HEK293 (cell line): Measurements from ENCODE around the gene PRDX3.

ENCODE experiments used
- BCL6B ChIP-seq: fragments of 450-650 bp; formaldehyde crosslinking; IDR thresholded peaks from 2 replicates; pipeline ENCODE4 v1.5.1; 2017; ENCODE audit warnings: missing biosample characterization, missing genetic modification characterization
- ZNF292 ChIP-seq: fragments of 450-650 bp; formaldehyde crosslinking; IDR thresholded peaks from 2 replicates; pipeline ENCODE4 v1.5.1; 2016; ENCODE audit warnings: low read depth, missing biosample characterization, missing genetic modification characterization, borderline replicate concordance
- TF ChIP-seq, protein P1 (sequence below): fragments of 450-650 bp; formaldehyde crosslinking; IDR thresholded peaks from 2 replicates; pipeline ENCODE4 v1.5.1; 2016; ENCODE audit warnings: missing biosample characterization, missing genetic modification characterization

- TF ChIP-seq, protein P1, sequence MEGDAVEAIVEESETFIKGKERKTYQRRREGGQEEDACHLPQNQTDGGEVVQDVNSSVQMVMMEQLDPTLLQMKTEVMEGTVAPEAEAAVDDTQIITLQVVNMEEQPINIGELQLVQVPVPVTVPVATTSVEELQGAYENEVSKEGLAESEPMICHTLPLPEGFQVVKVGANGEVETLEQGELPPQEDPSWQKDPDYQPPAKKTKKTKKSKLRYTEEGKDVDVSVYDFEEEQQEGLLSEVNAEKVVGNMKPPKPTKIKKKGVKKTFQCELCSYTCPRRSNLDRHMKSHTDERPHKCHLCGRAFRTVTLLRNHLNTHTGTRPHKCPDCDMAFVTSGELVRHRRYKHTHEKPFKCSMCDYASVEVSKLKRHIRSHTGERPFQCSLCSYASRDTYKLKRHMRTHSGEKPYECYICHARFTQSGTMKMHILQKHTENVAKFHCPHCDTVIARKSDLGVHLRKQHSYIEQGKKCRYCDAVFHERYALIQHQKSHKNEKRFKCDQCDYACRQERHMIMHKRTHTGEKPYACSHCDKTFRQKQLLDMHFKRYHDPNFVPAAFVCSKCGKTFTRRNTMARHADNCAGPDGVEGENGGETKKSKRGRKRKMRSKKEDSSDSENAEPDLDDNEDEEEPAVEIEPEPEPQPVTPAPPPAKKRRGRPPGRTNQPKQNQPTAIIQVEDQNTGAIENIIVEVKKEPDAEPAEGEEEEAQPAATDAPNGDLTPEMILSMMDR (tag by site-specific recombination), result no peak
- TF ChIP-seq BCL6B, result no peak
- no peak for TF ChIP-seq ZNF292
These were observed 5.2 kb upstream of the PRDX3 start for GRCh38 chr10:119183664-119184412.
